Erythroblast (primary cell): ENCODE results near the gene ADORA2A.

ENCODE experiments used
- GATA1 ChIP-seq: IDR thresholded peaks from 2 replicates; pipeline ENCODE4 v1.6.1; 2011; ENCODE audit warnings: low read depth, mild to moderate bottlenecking, control low read depth, low read length, moderate library complexity
- POLR2A ChIP-seq: IDR thresholded peaks from 2 replicates; pipeline ENCODE4 v1.6.1; 2011; ENCODE audit warnings: mild to moderate bottlenecking, low read length

- TF ChIP-seq POLR2A (no peak), GATA1 (no peak)
Measured at GRCh38 chr22:24435861-24436371, 8.5 kb downstream of the ADORA2A start.
